ENCODE measurements around the gene NUAK2. TPM values are rescaled to one million over a fixed set of nuclear protein-coding genes. Genes with fewer than 3 reads are reported as not detected.
A peak's percentile ranks its signal among the peaks of the same experiment; 100 is the strongest.

The NUAK2 gene
- total RNA-seq, 1 donor from 2014 or later: 4.5 TPM

GRCh38 chr1:205271277-205271676 is 50.3 kb downstream of the NUAK2 start:
- TF ChIP-seq CTCF (IDR thresholded peaks at IDR 0.05): peak; percentile 29
- no peak for DNase-seq (ENCODE audit: extremely low spot score, unreplicated experiment)
- Mint-ChIP-seq H3K4me3 (ENCODE audit: unreplicated experiment) (no peak overlapping the region), H3K9me3 (ENCODE audit: unreplicated experiment) (no peaks in the 10 kb centered on the region), H3K27ac (ENCODE audit: unreplicated experiment) (no peak overlapping the region), H3K36me3 (ENCODE audit: unreplicated experiment) (peaks cover 6% of the 10 kb centered on the region), H3K27me3 (ENCODE audit: unreplicated experiment) (no peaks in the 10 kb centered on the region), H3K4me1 (ENCODE audit: unreplicated experiment) (peaks cover 23% of the 10 kb centered on the region)

GRCh38 chr1:205270764-205271163 is 50.8 kb downstream of the NUAK2 start:
- TF ChIP-seq CTCF (IDR thresholded peaks at IDR 0.05): no peak
- Mint-ChIP-seq H3K36me3 (ENCODE audit: unreplicated experiment) (peaks cover 6% of the 10 kb centered on the region), H3K4me1 (ENCODE audit: unreplicated experiment) (peaks cover 20% of the 10 kb centered on the region), H3K27me3 (ENCODE audit: unreplicated experiment) (no peaks in the 10 kb centered on the region), H3K4me3 (ENCODE audit: unreplicated experiment) (no peak overlapping the region), H3K27ac (ENCODE audit: unreplicated experiment) (no peak overlapping the region), H3K9me3 (ENCODE audit: unreplicated experiment) (no peaks in the 10 kb centered on the region)
- no peak for DNase-seq (ENCODE audit: extremely low spot score, unreplicated experiment)

- Mint-ChIP-seq H3K4me3 (ENCODE audit: unreplicated experiment) (no peak overlapping the region), H3K27me3 (ENCODE audit: unreplicated experiment) (no peaks in the 10 kb centered on the region), H3K9me3 (ENCODE audit: unreplicated experiment) (no peaks in the 10 kb centered on the region), H3K27ac (ENCODE audit: unreplicated experiment) (no peak overlapping the region), H3K36me3 (ENCODE audit: unreplicated experiment) (peaks cover 6% of the 10 kb centered on the region), H3K4me1 (ENCODE audit: unreplicated experiment) (peaks cover 20% of the 10 kb centered on the region)
- TF ChIP-seq CTCF (IDR thresholded peaks at IDR 0.05): no peak
- no peak for DNase-seq (ENCODE audit: extremely low spot score, unreplicated experiment)
Observed at GRCh38 chr1:205270271-205270670, 51.3 kb downstream of the NUAK2 start.

GRCh38 chr1:205269711-205270110 is 51.8 kb downstream of the NUAK2 start:
- no peaks in the 10 kb centered on the region for H3K9me3 Mint-ChIP-seq (ENCODE audit: unreplicated experiment)
- no peak overlapping the region for H3K4me3 Mint-ChIP-seq (ENCODE audit: unreplicated experiment)
- H3K27ac Mint-ChIP-seq (ENCODE audit: unreplicated experiment): no peak overlapping the region
- peaks cover 20% of the 10 kb centered on the region for H3K4me1 Mint-ChIP-seq (ENCODE audit: unreplicated experiment)
- DNase-seq (ENCODE audit: extremely low spot score, unreplicated experiment): no peak
- no peaks in the 10 kb centered on the region for H3K27me3 Mint-ChIP-seq (ENCODE audit: unreplicated experiment)
- peaks cover 6% of the 10 kb centered on the region for H3K36me3 Mint-ChIP-seq (ENCODE audit: unreplicated experiment)
- no peak for TF ChIP-seq CTCF (IDR thresholded peaks at IDR 0.05)

- Mint-ChIP-seq H3K9me3 (ENCODE audit: unreplicated experiment) (no peaks in the 10 kb centered on the region), H3K27me3 (ENCODE audit: unreplicated experiment) (no peaks in the 10 kb centered on the region), H3K4me3 (ENCODE audit: unreplicated experiment) (no peak overlapping the region), H3K36me3 (ENCODE audit: unreplicated experiment) (peaks cover 6% of the 10 kb centered on the region), H3K27ac (ENCODE audit: unreplicated experiment) (no peak overlapping the region), H3K4me1 (ENCODE audit: unreplicated experiment) (peaks cover 18% of the 10 kb centered on the region)
- no peak for TF ChIP-seq CTCF (IDR thresholded peaks at IDR 0.05)
- DNase-seq (ENCODE audit: extremely low spot score, unreplicated experiment): no peak
Observed at GRCh38 chr1:205268846-205269680, 52.5 kb downstream of the NUAK2 start.

All from osteocyte (in vitro differentiated cells).